Osteoblast (primary cell): Measurements from ENCODE around the gene SFMBT2. TPM values are rescaled to one million over a fixed set of nuclear protein-coding genes. Genes with fewer than 3 reads are reported as not detected.

ENCODE experiments used
- DNase-seq: peaks from one replicate; pipeline ENCODE4 v3.0.0; 2011; ENCODE audit warnings: low spot score, mixed read lengths; ENCODE audit not compliant: insufficient read length; ENCODE audit errors: missing footprints
- H2AFZ ChIP-seq: 2 replicates; pipeline ENCODE4 v1.6.0; 2011; ENCODE audit warnings: mild to moderate bottlenecking, low read length
- H3K27ac ChIP-seq: 2 replicates; pipeline ENCODE4 v1.5.1; 2011; ENCODE audit warnings: mild to moderate bottlenecking, low read depth, low read length, moderate library complexity
- H3K27me3 ChIP-seq: 2 replicates; pipeline ENCODE4 v1.6.0; 2012; ENCODE audit warnings: mild to moderate bottlenecking, control low read depth, inconsistent platforms, low read length, moderate library complexity; ENCODE audit not compliant: insufficient read depth
- H3K36me3 ChIP-seq: 2 replicates; pipeline ENCODE4 v1.5.1; 2011; ENCODE audit warnings: mild to moderate bottlenecking, low read length, control low read depth, moderate library complexity; ENCODE audit not compliant: insufficient read depth
- H3K4me1 ChIP-seq: 2 replicates; pipeline ENCODE4 v1.5.1; 2011; ENCODE audit warnings: mild to moderate bottlenecking, low read length, control low read depth, moderate library complexity; ENCODE audit not compliant: insufficient read depth
- H3K4me2 ChIP-seq: 2 replicates; pipeline ENCODE4 v1.6.0; 2011; ENCODE audit warnings: mild to moderate bottlenecking, low read length; ENCODE audit not compliant: insufficient read depth
- H3K4me3 ChIP-seq: fragments of 200-600 bp; sonication (generic); 3 replicates; pipeline ENCODE4 v1.5.1; 2012; ENCODE audit warnings: mild to moderate bottlenecking, low read length, inconsistent platforms; ENCODE audit not compliant: insufficient read depth
- H3K79me2 ChIP-seq: 2 replicates; pipeline ENCODE4 v1.6.0; 2012; ENCODE audit warnings: mild to moderate bottlenecking, low read length, control low read depth, inconsistent platforms; ENCODE audit not compliant: insufficient read depth
- H3K9me3 ChIP-seq: 2 replicates; pipeline ENCODE4 v1.5.1; 2011; ENCODE audit warnings: low read depth, low read length, control low read depth
- H4K20me1 ChIP-seq: 2 replicates; pipeline ENCODE4 v1.6.0; 2012; ENCODE audit warnings: mild to moderate bottlenecking, low read length, control low read depth; ENCODE audit not compliant: insufficient read depth
- total RNA-seq: library from RNA; depleted of rRNA; stranded (reverse); fragments of >200 nt; gene quantifications from 2 replicates; pipeline ENCODE4 v1.2.3, GENCODE V29; 2012
- TF ChIP-seq, protein P1 (sequence below): IDR thresholded peaks from 2 replicates; pipeline ENCODE4 v1.5.1; 2011; ENCODE audit warnings: mild to moderate bottlenecking, low read depth, low read length, moderate library complexity; ENCODE audit errors: extremely low read depth

The SFMBT2 gene
- total RNA-seq, 1 donor = under 0.01 TPM

DNA sequence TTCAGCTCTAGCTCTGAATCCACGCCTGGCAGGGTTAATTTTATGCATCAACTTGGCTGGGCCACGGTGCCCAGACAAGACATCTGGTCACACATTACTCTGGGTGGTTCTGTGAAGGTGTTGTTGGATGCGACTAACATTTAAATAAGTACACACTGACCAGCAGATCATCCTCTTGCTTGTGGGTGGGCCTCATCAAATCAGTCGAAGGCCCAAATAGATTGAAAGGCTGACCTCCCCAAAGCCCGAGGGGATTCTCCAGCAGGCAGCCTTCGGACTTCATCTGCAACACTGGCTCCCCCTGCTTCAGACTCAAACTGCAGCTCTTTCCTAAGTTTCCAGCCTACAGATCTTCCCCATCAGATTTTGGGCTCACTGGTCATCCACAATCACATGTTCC lies 53.6 kb downstream of the SFMBT2 start:
- H3K27me3 ChIP-seq = no peaks in the 10 kb centered on the region
- H3K36me3 ChIP-seq = no peaks in the 10 kb centered on the region
- no peak overlapping the region for H3K4me2 ChIP-seq
- no peak overlapping the region for H3K4me3 ChIP-seq
- no peaks in the 10 kb centered on the region for H3K9me3 ChIP-seq
- no peaks in the 10 kb centered on the region for H3K4me1 ChIP-seq
- H3K27ac ChIP-seq = no peak overlapping the region
- no peaks in the 10 kb centered on the region for H4K20me1 ChIP-seq
- no peaks in the 10 kb centered on the region for H3K79me2 ChIP-seq
- TF ChIP-seq, protein P1, sequence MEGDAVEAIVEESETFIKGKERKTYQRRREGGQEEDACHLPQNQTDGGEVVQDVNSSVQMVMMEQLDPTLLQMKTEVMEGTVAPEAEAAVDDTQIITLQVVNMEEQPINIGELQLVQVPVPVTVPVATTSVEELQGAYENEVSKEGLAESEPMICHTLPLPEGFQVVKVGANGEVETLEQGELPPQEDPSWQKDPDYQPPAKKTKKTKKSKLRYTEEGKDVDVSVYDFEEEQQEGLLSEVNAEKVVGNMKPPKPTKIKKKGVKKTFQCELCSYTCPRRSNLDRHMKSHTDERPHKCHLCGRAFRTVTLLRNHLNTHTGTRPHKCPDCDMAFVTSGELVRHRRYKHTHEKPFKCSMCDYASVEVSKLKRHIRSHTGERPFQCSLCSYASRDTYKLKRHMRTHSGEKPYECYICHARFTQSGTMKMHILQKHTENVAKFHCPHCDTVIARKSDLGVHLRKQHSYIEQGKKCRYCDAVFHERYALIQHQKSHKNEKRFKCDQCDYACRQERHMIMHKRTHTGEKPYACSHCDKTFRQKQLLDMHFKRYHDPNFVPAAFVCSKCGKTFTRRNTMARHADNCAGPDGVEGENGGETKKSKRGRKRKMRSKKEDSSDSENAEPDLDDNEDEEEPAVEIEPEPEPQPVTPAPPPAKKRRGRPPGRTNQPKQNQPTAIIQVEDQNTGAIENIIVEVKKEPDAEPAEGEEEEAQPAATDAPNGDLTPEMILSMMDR = no peak
- DNase-seq = no peak
- H2AFZ ChIP-seq = no peak overlapping the region

DNA sequence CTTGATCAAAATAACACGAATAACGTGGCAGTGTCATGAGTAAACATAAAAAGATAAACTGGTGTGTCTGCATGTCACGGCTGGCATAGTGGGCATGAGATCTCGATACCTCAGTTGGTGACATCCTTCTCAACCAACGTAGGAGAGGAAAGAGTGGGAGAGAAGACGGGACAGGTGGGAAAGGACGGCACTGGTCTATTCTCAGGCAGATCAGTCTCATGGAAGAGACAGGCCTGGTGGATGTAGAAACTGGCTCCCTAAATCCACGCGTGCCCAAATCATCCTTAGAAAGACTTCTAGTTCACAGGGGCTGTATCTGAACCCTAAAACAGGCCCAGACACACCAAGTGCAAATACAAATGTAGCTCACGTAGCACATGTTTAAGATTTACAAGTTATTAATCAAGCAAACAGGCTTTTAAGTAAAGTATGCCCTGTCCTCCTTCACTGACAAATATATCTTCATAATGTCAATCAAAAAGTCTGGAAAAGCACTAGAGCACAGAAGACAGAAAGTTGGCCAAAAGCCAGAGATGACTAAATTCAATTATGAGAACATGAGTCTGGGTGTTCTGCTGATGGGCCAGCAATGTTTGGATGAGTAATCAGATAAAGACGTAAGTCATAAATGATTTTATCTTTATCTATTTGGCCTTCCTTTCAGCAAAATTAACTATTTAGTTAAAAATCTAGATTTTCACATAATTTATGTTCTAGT lies 56.3 kb downstream of the SFMBT2 start:
- Histone ChIP-seq H3K4me1 (no peaks in the 10 kb centered on the region), H4K20me1 (no peaks in the 10 kb centered on the region), H3K36me3 (no peaks in the 10 kb centered on the region), H3K27me3 (no peaks in the 10 kb centered on the region), H3K9me3 (no peaks in the 10 kb centered on the region), H3K4me2 (no peak overlapping the region), H2AFZ (no peak overlapping the region), H3K79me2 (no peaks in the 10 kb centered on the region), H3K27ac (no peak overlapping the region), H3K4me3 (no peak overlapping the region)
- TF ChIP-seq, protein P1 = no peak
- DNase-seq = no peak

DNA sequence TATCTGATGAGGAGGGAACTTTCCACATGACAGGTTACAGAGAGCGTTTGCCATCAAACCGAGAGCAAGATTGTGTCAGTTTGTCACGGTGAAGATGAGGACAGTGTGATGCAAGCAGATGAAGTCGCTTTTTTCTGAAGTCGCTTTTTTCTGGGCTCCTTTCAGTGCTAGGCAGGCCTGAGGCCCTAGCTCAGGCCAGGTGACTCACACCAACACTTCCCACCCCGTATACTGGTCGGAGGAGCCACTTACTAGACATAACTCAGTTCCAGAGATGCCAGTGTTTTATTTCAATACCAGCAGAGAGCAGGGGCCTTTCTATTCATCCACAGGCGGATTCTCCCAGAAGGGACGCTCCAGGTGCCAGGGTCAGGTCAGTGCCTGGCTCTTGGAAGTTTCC lies 58.9 kb downstream of the SFMBT2 start:
- TF ChIP-seq, protein P1 = no peak

DNA sequence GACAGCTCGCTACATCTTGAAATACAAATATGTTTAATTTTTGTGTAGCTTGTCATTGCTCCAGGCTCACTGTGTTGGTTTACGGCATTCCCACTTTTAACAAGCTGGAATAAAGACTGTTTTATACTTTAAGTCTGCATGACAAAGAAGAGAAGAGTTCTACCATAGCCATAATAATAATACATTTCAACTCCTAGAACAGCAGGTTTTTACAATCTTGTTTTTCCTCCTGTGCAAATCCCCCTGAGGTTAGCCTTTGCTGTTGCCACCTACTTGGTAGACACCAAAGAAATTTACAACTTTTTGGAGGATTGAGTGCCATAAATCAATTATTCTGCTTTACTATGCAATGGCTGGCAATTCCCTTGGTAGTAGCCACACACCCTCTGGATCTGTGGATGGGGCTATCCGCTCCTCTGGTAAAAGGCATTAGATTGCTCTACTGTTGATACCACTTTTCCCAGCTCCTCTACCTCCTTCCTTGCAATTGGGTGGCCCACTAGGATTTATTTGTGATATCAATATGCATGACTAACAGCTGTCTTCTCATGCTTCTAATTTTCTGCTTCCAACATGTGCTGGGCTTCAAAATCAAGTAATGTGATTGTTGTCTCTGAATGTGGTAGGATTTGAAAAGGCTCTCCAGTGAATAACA lies 60.2 kb downstream of the SFMBT2 start:
- TF ChIP-seq, protein P1 = no peak

More for the DNA sequence above, 58.9 kb downstream of the SFMBT2 start:
- no peak overlapping the region for H2AFZ ChIP-seq
- H3K4me3 ChIP-seq = no peak overlapping the region
- no peaks in the 10 kb centered on the region for H3K79me2 ChIP-seq
- H3K9me3 ChIP-seq = no peaks in the 10 kb centered on the region
- no peaks in the 10 kb centered on the region for H3K4me1 ChIP-seq
- no peaks in the 10 kb centered on the region for H3K36me3 ChIP-seq
- no peak for DNase-seq
- no peaks in the 10 kb centered on the region for H4K20me1 ChIP-seq
- no peak overlapping the region for H3K27ac ChIP-seq
- no peaks in the 10 kb centered on the region for H3K27me3 ChIP-seq
- H3K4me2 ChIP-seq = no peak overlapping the region

More for the DNA sequence above, 60.2 kb downstream of the SFMBT2 start:
- no peak overlapping the region for H2AFZ ChIP-seq
- no peak for DNase-seq
- no peaks in the 10 kb centered on the region for H3K79me2 ChIP-seq
- no peaks in the 10 kb centered on the region for H3K27me3 ChIP-seq
- no peaks in the 10 kb centered on the region for H3K36me3 ChIP-seq
- no peak overlapping the region for H3K4me3 ChIP-seq
- no peak overlapping the region for H3K4me2 ChIP-seq
- no peaks in the 10 kb centered on the region for H4K20me1 ChIP-seq
- H3K27ac ChIP-seq = no peak overlapping the region
- H3K9me3 ChIP-seq = no peaks in the 10 kb centered on the region
- no peaks in the 10 kb centered on the region for H3K4me1 ChIP-seq
